Measurements from ENCODE around the gene SNX18.
A peak's percentile ranks its signal among the peaks of the same experiment; 100 is the strongest.

The SNX18 gene

DNA sequence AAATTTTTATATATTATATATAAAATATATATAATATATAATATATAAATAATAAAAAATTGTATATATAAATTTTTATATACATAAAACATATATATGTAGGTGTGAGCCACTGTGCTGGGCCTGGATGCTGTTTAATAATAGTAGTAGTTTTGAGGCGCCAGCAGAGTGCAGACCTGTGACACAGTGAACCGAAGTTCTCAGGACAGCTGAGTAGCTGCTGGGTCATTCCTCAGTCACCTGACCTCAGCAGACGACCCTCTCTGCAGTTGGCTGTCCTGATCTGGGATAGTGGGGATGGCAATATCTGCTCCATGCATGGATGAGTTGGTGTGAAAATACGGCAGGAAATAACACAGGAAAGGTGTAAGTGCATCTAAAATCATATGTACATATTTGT, 3.3 kb upstream of the SNX18 start:
- DNase-seq (ENCODE audit: insufficient read length, low spot score), result no peak
- TF ChIP-seq, protein P1, sequence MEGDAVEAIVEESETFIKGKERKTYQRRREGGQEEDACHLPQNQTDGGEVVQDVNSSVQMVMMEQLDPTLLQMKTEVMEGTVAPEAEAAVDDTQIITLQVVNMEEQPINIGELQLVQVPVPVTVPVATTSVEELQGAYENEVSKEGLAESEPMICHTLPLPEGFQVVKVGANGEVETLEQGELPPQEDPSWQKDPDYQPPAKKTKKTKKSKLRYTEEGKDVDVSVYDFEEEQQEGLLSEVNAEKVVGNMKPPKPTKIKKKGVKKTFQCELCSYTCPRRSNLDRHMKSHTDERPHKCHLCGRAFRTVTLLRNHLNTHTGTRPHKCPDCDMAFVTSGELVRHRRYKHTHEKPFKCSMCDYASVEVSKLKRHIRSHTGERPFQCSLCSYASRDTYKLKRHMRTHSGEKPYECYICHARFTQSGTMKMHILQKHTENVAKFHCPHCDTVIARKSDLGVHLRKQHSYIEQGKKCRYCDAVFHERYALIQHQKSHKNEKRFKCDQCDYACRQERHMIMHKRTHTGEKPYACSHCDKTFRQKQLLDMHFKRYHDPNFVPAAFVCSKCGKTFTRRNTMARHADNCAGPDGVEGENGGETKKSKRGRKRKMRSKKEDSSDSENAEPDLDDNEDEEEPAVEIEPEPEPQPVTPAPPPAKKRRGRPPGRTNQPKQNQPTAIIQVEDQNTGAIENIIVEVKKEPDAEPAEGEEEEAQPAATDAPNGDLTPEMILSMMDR (IDR thresholded peaks at IDR 0.05; ENCODE audit: insufficient read depth, missing control alignments), result no peak
- FAIRE-seq, result no peak

DNA sequence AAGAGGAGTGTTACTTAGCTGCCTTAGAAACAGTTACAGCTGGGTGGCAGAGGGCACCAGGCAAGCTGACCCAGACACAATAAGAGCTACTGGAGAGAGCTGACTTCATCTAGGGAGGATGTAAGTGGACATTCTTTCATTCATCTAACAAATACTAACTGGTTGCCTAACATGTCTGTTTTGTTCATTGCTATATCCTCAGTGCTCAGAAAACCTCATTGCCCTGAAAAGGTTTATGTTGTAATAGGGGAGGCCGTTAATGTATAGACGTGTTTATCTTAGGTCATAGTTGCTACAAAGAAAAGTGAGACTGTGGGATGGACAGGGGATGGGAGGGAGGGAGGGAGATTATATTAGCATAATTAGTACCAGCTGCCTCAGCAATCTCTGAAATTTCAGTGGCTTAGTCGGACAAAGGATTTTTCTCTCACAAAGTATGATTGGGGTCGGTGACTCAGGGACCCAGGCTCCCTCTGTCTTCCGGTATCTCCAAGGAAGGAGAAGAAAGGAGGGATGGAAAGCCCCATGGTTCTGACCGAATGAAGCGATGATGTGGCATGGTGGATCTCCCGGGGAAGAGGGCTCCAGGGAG, 2.6 kb upstream of the SNX18 start:
- TF ChIP-seq, protein P1 (IDR thresholded peaks at IDR 0.05; ENCODE audit: insufficient read depth, missing control alignments), result no peak
- no peak for FAIRE-seq
- no peak for DNase-seq (ENCODE audit: insufficient read length, low spot score)

DNA sequence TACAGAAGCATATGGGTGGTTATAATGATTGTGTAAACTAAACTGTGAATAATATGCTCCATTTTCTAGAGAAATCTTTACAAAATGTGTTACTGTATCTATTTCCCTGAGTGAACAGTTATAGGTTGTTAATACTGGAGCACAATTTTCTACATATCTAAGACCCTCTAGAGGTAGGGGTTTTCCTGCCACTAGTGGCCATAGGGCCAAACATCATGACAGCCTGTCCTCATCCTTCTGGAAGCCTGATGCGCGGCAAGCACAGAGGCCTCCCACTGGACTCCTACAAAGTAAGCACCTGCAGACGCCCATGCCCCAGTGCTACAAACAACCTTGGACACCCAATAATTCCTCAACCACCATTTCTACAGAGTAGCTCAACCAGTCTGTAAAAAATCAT, 1.9 kb upstream of the SNX18 start:
- TF ChIP-seq, protein P1 (IDR thresholded peaks at IDR 0.05; ENCODE audit: insufficient read depth, missing control alignments), result no peak
- FAIRE-seq (no peak), DNase-seq (ENCODE audit: insufficient read length, low spot score) (no peak)

DNA sequence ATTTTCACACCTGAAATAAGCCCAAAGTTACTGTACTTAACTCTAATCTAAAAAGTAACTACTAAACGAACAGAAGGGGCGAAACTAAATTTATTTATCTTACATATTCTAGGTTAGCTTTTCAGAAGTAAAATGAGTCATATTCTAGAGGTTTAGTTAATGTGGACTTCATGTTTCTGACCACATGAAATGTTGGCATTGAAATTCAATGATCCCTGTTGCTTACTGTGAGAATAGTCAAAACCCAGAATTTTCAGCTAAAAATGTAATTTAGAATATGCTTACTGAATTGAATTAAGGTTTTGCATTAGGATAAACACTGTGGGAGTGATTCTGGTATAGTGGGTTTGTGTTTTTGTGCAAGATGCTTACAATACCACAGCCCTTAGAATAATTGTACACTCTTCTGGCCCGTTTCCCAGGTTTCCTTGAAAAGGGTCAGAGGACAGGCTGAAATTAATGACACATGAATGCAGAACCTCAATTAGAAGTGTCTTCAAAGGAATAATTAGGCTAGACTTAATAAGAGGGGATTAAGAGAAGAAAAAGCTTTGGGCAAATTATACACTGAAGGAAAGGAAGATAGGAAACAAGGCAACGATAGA, 1.4 kb upstream of the SNX18 start:
- TF ChIP-seq, protein P1 (IDR thresholded peaks at IDR 0.05; ENCODE audit: insufficient read depth, missing control alignments), result no peak
- FAIRE-seq, result no peak
- no peak for DNase-seq (ENCODE audit: insufficient read length, low spot score)

DNA sequence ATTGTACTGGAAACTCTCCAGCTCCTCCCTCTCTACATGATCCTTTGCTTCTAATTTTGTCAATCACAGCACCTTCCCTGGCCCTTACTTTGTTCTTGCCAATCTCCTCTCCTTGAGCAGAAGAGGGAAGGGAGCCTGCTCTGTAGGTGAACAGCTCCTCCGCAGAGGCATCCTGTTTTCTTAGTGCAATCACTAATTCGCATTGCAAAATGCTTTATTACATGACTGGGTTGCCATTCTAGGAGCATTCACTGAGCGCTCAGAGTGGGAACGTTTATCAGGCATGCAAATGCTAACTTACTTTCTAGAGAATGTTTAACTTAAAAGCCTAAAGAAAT, 416 bp upstream of the SNX18 start:
- DNase-seq (ENCODE audit: insufficient read length, low spot score) (no peak), FAIRE-seq (no peak)
- TF ChIP-seq, protein P1 (IDR thresholded peaks at IDR 0.05; ENCODE audit: insufficient read depth, missing control alignments), result no peak

DNA sequence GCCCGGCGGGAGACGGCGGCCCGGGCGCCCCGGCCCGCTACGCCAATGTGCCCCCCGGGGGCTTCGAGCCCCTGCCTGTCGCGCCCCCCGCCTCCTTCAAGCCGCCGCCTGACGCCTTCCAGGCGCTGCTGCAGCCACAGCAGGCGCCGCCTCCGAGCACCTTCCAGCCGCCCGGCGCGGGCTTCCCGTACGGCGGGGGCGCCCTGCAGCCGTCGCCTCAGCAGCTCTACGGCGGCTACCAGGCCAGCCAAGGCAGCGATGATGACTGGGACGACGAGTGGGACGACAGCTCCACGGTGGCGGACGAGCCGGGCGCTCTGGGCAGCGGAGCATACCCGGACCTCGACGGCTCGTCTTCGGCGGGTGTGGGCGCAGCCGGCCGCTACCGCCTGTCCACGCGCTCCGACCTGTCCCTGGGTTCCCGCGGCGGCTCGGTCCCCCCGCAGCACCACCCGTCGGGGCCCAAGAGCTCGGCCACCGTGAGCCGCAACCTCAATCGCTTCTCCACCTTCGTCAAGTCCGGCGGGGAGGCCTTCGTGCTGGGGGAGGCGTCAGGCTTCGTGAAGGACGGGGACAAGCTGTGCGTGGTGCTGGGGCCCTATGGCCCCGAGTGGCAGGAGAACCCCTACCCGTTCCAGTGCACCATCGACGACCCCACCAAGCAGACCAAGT, 723 bp downstream of the SNX18 start:
- DNase-seq (ENCODE audit: insufficient read length, low spot score), result no peak
- no peak for FAIRE-seq

More for the DNA sequence above, 723 bp downstream of the SNX18 start:
- TF ChIP-seq, protein P1 (IDR thresholded peaks at IDR 0.05; ENCODE audit: insufficient read depth, missing control alignments), result peak; percentile 2

Data from D721Med (cell line).